CD4-positive, alpha-beta memory T cell (primary cell): ENCODE data around the gene PIAS1. TPM values are rescaled to one million over a fixed set of nuclear protein-coding genes. Genes with fewer than 3 reads are reported as not detected.

Source experiments
- CTCF ChIA-PET: fragments of 350-600 bp; sonication (Branson Sonifier 250); formaldehyde crosslinking; loops from one replicate; lab custom pipeline; 2021; ENCODE audit warnings: inconsistent platforms; ENCODE audit not compliant: partially characterized antibody; lab: Charles Lee
- POLR2A ChIA-PET: fragments of 350-600 bp; sonication (Branson Sonifier 250); formaldehyde crosslinking; loops from one replicate; lab custom pipeline; 2021; ENCODE audit not compliant: partially characterized antibody; lab: Charles Lee
- DNase-seq, 5 donors: peaks; one replicate each; pipeline versions ENCODE4 v3.0.0 to v3.0.0-alpha.2; 2020 to 2022; ENCODE audit warnings: mixed read lengths in 1 of 5
- H3K27ac ChIP-seq: one replicate; pipeline ENCODE4 v1.7.0; 2013; ENCODE audit warnings: low read depth, low read length
- H3K27me3 ChIP-seq: 2 replicates; pipeline ENCODE4 v1.7.0; 2013; ENCODE audit warnings: mild to moderate bottlenecking, low read length, moderate library complexity; ENCODE audit not compliant: insufficient read depth
- H3K36me3 ChIP-seq: 2 replicates; pipeline ENCODE4 v1.7.0; 2013; ENCODE audit warnings: mild to moderate bottlenecking, low read length, moderate library complexity; ENCODE audit not compliant: insufficient read depth
- H3K4me1 ChIP-seq: 2 replicates; pipeline ENCODE4 v1.7.0; 2013; ENCODE audit warnings: mild to moderate bottlenecking, low read length, moderate library complexity; ENCODE audit not compliant: insufficient read depth
- H3K4me3 ChIP-seq, 2 donors: one replicate each; pipeline ENCODE4 v1.7.0; 2013; ENCODE audit warnings: low read length in 2 of 2, mild to moderate bottlenecking in 1 of 2
- H3K9me3 ChIP-seq, 2 donors: one replicate each; pipeline ENCODE4 v1.7.0; 2013; ENCODE audit warnings: low read length in 2 of 2, control low read depth in 1 of 2; ENCODE audit not compliant: control insufficient read depth in 1 of 2
- H3K27ac Mint-ChIP-seq, 7 donors: one replicate each; pipeline ENCODE4 v1.8.0; 2020 to 2021; ENCODE audit warnings: mixed read lengths in 7 of 7, mild to moderate bottlenecking in 6 of 7, inconsistent platforms in 3 of 7, moderate library complexity in 3 of 7
- H3K27me3 Mint-ChIP-seq, 2 donors: one replicate each; pipeline ENCODE4 v1.8.0; 2020 to 2021; ENCODE audit warnings: mixed read lengths in 2 of 2
- H3K36me3 Mint-ChIP-seq, 2 donors: one replicate each; pipeline ENCODE4 v1.8.0; 2020 to 2021; ENCODE audit warnings: mixed read lengths in 2 of 2, inconsistent platforms in 1 of 2, mild to moderate bottlenecking in 1 of 2
- H3K4me1 Mint-ChIP-seq, 4 donors: one replicate each; pipeline ENCODE4 v1.8.0; 2020 to 2021; ENCODE audit warnings: mixed read lengths in 4 of 4, mild to moderate bottlenecking in 1 of 4
- H3K4me3 Mint-ChIP-seq, 8 donors: one replicate each; pipeline ENCODE4 v1.8.0; 2020 to 2021; ENCODE audit warnings: mixed read lengths in 8 of 8, mild to moderate bottlenecking in 7 of 8, moderate library complexity in 6 of 8, inconsistent platforms in 3 of 8
- H3K9me3 Mint-ChIP-seq, 8 donors: one replicate each; pipeline ENCODE4 v1.8.0; 2020 to 2021; ENCODE audit warnings: mixed read lengths in 8 of 8, mild to moderate bottlenecking in 5 of 8, inconsistent platforms in 3 of 8, moderate library complexity in 1 of 8
- intact Hi-C: fragments of 100-400 bp; cut with micrococcal nuclease; formaldehyde crosslinking; loops from one replicate; pipeline ENCODE4 v1.15.1; 2023
- polyA plus RNA-seq, 2 donors: library from polyadenylated mRNA; unstranded; fragments of 300-500 nt; fragmentation: Illumina TruSeq; gene quantifications; one replicate each; pipeline ENCODE4 v1.2.3, GENCODE V29; 2021
- total RNA-seq, 2 experiments: library from RNA; stranded (reverse); gene quantifications; one replicate each; pipeline ENCODE4 v1.2.3, GENCODE V29; 2021

The PIAS1 gene
- total and polyA plus RNA-seq, 4 experiments from 2014 or later, result 86.0 to 149 (median 98.4) TPM

GRCh38 chr15:68080783-68081182 is 26.7 kb downstream of the PIAS1 start:
- Histone ChIP-seq H3K36me3 (no peaks in the 10 kb centered on the region), H3K27ac (no peak overlapping the region), H3K4me1 (peaks cover 86% of the 10 kb centered on the region), H3K27me3 (no peaks in the 10 kb centered on the region), H3K4me3 (no peak overlapping the region), H3K9me3 (no peaks in the 10 kb centered on the region)
- Mint-ChIP-seq H3K4me1 (peaks cover 63 to 88% (median 77%) of the 10 kb centered on the region in 4 donors), H3K4me3 (peak overlapping the region in 2 of 8 donors; percentile 17 to 35), H3K9me3 (no peaks in the 10 kb centered on the region), H3K36me3 (no peaks in the 10 kb centered on the region), H3K27me3 (no peaks in the 10 kb centered on the region), H3K27ac (peak overlapping the region in 1 of 7 donors; percentile 36)
- ChIA-PET CTCF (no interaction called here), POLR2A (no interaction called here)
- intact Hi-C loops, result no loop called here
- DNase-seq, result no peak

- no peaks in the 10 kb centered on the region for H3K9me3 ChIP-seq
- Mint-ChIP-seq H3K4me1 (peaks cover 59 to 82% (median 72%) of the 10 kb centered on the region in 4 donors), H3K4me3 (peak overlapping the region in 4 of 8 donors; percentile 3 to 26 (median 12)), H3K27ac (peak overlapping the region in 2 of 7 donors; percentile 3 to 43), H3K9me3 (no peaks in the 10 kb centered on the region), H3K27me3 (no peaks in the 10 kb centered on the region), H3K36me3 (peaks cover 5 to 6% of the 10 kb centered on the region in 2 donors)
- ChIA-PET POLR2A (interaction anchor here (0.6 to 1.5 kb wide), 2 partner anchors 27 to 241 kb away, joined by 4 to 5 read pairs; partner anchors contain the start of gene PIAS1), CTCF (interaction anchor here (0.9 kb wide), 1 partner anchor 225 kb away, joined by 3 read pairs; no protein-coding TSS in a partner anchor)
- H3K36me3 ChIP-seq, result no peaks in the 10 kb centered on the region
- no peaks in the 10 kb centered on the region for H3K27me3 ChIP-seq
- peaks cover 83% of the 10 kb centered on the region for H3K4me1 ChIP-seq
- no peak overlapping the region for H3K4me3 ChIP-seq
- H3K27ac ChIP-seq, result no peak overlapping the region
- intact Hi-C loops, result no loop called here
- no peak for DNase-seq
These were observed 27.9 kb downstream of the PIAS1 start for GRCh38 chr15:68081869-68082505.

- H3K27ac Mint-ChIP-seq, result no peak overlapping the region
- H3K36me3 Mint-ChIP-seq, result peaks cover 6 to 7% of the 10 kb centered on the region in 2 donors
- Histone ChIP-seq H3K4me1 (peaks cover 75% of the 10 kb centered on the region), H3K9me3 (no peaks in the 10 kb centered on the region), H3K4me3 (no peak overlapping the region), H3K27me3 (no peaks in the 10 kb centered on the region), H3K36me3 (no peaks in the 10 kb centered on the region), H3K27ac (no peak overlapping the region)
- CTCF ChIA-PET, result interaction anchor here (0.9 kb wide), 1 partner anchor 224 kb away, joined by 3 read pairs; no protein-coding TSS in a partner anchor
- intact Hi-C loops, result no loop called here
- peaks cover 51 to 75% (median 64%) of the 10 kb centered on the region in 4 donors for H3K4me1 Mint-ChIP-seq
- POLR2A ChIA-PET, result interaction anchor here (1.5 kb wide), 1 partner anchor 28 kb away, joined by 5 read pairs; the partner anchor contains the start of gene PIAS1
- no peaks in the 10 kb centered on the region for H3K27me3 Mint-ChIP-seq
- no peaks in the 10 kb centered on the region for H3K9me3 Mint-ChIP-seq
- peak overlapping the region in 3 of 8 donors; percentile 11 to 44 (median 16) for H3K4me3 Mint-ChIP-seq
- DNase-seq, result no peak
These were observed 28.6 kb downstream of the PIAS1 start for GRCh38 chr15:68082735-68083134.

GRCh38 chr15:68083463-68083862 is 29.3 kb downstream of the PIAS1 start:
- ChIA-PET CTCF (no interaction called here), POLR2A (no interaction called here)
- Histone ChIP-seq H3K4me3 (no peak overlapping the region), H3K4me1 (peaks cover 68% of the 10 kb centered on the region), H3K9me3 (no peaks in the 10 kb centered on the region), H3K36me3 (no peaks in the 10 kb centered on the region), H3K27ac (no peak overlapping the region), H3K27me3 (no peaks in the 10 kb centered on the region)
- H3K27me3 Mint-ChIP-seq, result no peaks in the 10 kb centered on the region
- intact Hi-C loops, result no loop called here
- H3K4me3 Mint-ChIP-seq, result peak overlapping the region in 2 of 8 donors; percentile 2 to 26
- peaks cover 45 to 67% (median 58%) of the 10 kb centered on the region in 4 donors for H3K4me1 Mint-ChIP-seq
- no peak overlapping the region for H3K27ac Mint-ChIP-seq
- no peaks in the 10 kb centered on the region for H3K9me3 Mint-ChIP-seq
- peaks cover 6 to 13% of the 10 kb centered on the region in 2 donors for H3K36me3 Mint-ChIP-seq
- DNase-seq, result no peak

- Mint-ChIP-seq H3K36me3 (peaks cover 6 to 19% of the 10 kb centered on the region in 2 donors), H3K4me3 (no peak overlapping the region), H3K27ac (peak overlapping the region in 1 of 7 donors; percentile 72), H3K27me3 (no peaks in the 10 kb centered on the region), H3K9me3 (no peaks in the 10 kb centered on the region), H3K4me1 (peaks cover 45 to 63% (median 55%) of the 10 kb centered on the region in 4 donors)
- no peaks in the 10 kb centered on the region for H3K27me3 ChIP-seq
- DNase-seq, result no peak
- ChIA-PET POLR2A (interaction anchor here (2.0 kb wide), 1 partner anchor 31 kb away, joined by 8 read pairs; the partner anchor contains the start of gene PIAS1), CTCF (no interaction called here)
- H3K9me3 ChIP-seq, result no peaks in the 10 kb centered on the region
- no peak overlapping the region for H3K4me3 ChIP-seq
- H3K27ac ChIP-seq, result no peak overlapping the region
- H3K4me1 ChIP-seq, result peaks cover 64% of the 10 kb centered on the region
- H3K36me3 ChIP-seq, result no peaks in the 10 kb centered on the region
- intact Hi-C loops, result no loop called here
These were observed 30.9 kb downstream of the PIAS1 start for GRCh38 chr15:68085052-68085451.

GRCh38 chr15:68091743-68092142 is 37.6 kb downstream of the PIAS1 start:
- Mint-ChIP-seq H3K4me1 (peaks cover 16 to 33% (median 26%) of the 10 kb centered on the region in 4 donors), H3K36me3 (peaks cover 48 to 55% of the 10 kb centered on the region in 2 donors), H3K4me3 (no peak overlapping the region), H3K27ac (no peak overlapping the region), H3K9me3 (peaks cover 0 to 16% (median 8%) of the 10 kb centered on the region in 8 donors), H3K27me3 (no peaks in the 10 kb centered on the region)
- ChIA-PET CTCF (no interaction called here), POLR2A (interaction anchor here (1.1 kb wide), 1 partner anchor 37 kb away, joined by 4 read pairs; the partner anchor contains the start of gene PIAS1)
- H3K36me3 ChIP-seq, result peaks cover 4% of the 10 kb centered on the region
- intact Hi-C loops, result no loop called here
- no peaks in the 10 kb centered on the region for H3K27me3 ChIP-seq
- H3K4me1 ChIP-seq, result no peaks in the 10 kb centered on the region
- DNase-seq, result no peak
- no peak overlapping the region for H3K27ac ChIP-seq
- no peaks in the 10 kb centered on the region for H3K9me3 ChIP-seq
- H3K4me3 ChIP-seq, result no peak overlapping the region

- Histone ChIP-seq H3K9me3 (no peaks in the 10 kb centered on the region), H3K4me1 (peaks cover 18% of the 10 kb centered on the region), H3K36me3 (peaks cover 4% of the 10 kb centered on the region), H3K27me3 (no peaks in the 10 kb centered on the region), H3K27ac (no peak overlapping the region), H3K4me3 (no peak overlapping the region)
- Mint-ChIP-seq H3K27ac (no peak overlapping the region), H3K4me3 (peak overlapping the region in 2 of 8 donors; percentile 17 to 20), H3K36me3 (peaks cover 57 to 69% of the 10 kb centered on the region in 2 donors), H3K9me3 (peaks cover 0 to 26% (median 18%) of the 10 kb centered on the region in 8 donors), H3K4me1 (peaks cover 24 to 64% (median 47%) of the 10 kb centered on the region in 4 donors), H3K27me3 (no peaks in the 10 kb centered on the region)
- ChIA-PET POLR2A (no interaction called here), CTCF (no interaction called here)
- no peak for DNase-seq
- intact Hi-C loops, result no loop called here
These were observed 42.0 kb downstream of the PIAS1 start for GRCh38 chr15:68096099-68096498.
